ENCODE results near the gene RUNX1. TPM values are rescaled to one million over a fixed set of nuclear protein-coding genes. Genes with fewer than 3 reads are reported as not detected.

Gene RUNX1
- total and polyA plus RNA-seq, 4 donors: 23.3 to 100 (median 33.4) TPM

DNA sequence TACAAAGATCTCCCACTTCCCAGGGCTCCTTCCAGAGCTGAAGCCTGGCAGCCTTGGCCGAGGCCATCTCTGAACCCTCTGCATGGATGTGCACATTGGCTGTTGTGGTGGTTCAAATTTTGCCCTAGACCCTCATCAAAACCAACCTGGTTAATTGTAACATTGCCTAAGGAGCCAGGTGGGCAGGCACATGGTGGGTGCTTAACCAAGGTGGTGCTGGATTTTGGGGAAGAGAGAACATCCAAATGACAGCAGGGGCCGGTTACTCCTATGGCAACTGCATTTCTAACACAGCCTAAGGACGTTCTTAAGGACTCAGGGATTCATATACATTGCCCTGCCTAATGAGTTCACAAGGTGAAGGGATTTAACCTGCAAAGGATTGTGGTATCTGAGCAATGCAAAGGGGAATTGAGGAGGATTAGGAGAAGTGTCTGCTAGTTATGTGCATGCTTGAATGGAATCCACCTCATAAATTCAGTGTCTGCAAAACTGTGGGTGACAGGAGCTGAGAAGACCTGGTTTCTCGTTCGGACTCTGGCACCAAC, 10.3 kb downstream of the RUNX1 start:
- no peak overlapping the region for H3K9ac ChIP-seq (ENCODE audit: insufficient read depth in 1 of 2, low read length in 2 of 2)
- no peaks in the 10 kb centered on the region for H3K36me3 ChIP-seq (ENCODE audit: control insufficient read depth in 4 of 4, insufficient read depth in 4 of 4, low read length in 4 of 4)
- no peak overlapping the region for H3K4me3 ChIP-seq
- peaks cover 0 to 3% (median 0%) of the 10 kb centered on the region in 5 donors for H3K4me1 ChIP-seq (ENCODE audit: control insufficient read depth in 5 of 5, insufficient read depth in 5 of 5, low read length in 5 of 5)
- ATAC-seq (ENCODE audit: insufficient read depth, low FRiP score) (no peak), DNase-seq (no peak)
- no peak overlapping the region for H3K27ac ChIP-seq (ENCODE audit: low read depth in 1 of 2, low read length in 1 of 2)
- WGBS, 2 donors: 87 to 92% methylated on average over 5 of the region's 5 CpGs
- no peaks in the 10 kb centered on the region for H3K27me3 ChIP-seq (ENCODE audit: control insufficient read depth in 3 of 3, insufficient read depth in 3 of 3, low read length in 2 of 3)
- no peaks in the 10 kb centered on the region for H3K9me3 ChIP-seq (ENCODE audit: control insufficient read depth in 4 of 4, insufficient read depth in 3 of 4, low read length in 3 of 4)
- TF ChIP-seq CTCF (IDR thresholded peaks at IDR 0.05; ENCODE audit: control extremely low read depth, extremely low read depth): no peak

DNA sequence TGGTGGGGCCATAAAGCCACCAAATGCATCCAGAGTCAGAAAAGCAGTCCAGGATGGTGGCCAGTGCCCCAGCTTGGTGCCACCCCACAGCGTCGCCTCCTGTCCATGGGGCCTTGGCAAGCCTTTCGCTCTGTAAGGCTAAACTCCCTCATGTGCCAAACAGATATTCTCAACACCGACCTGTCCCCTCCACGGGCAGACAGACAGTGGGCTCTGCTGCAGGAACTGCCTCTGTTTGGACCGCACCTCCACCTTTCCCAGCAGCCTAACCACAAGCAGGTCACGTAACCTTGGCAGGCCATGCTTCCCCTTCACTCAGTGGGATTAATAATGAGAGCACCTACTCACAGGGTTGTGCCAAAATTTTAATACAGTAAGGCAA, 11.7 kb downstream of the RUNX1 start:
- DNase-seq (no peak), ATAC-seq (ENCODE audit: insufficient read depth, low FRiP score) (no peak)
- Histone ChIP-seq H3K9ac (ENCODE audit: insufficient read depth in 1 of 2, low read length in 2 of 2) (no peak overlapping the region), H3K27ac (ENCODE audit: low read depth in 1 of 2, low read length in 1 of 2) (no peak overlapping the region), H3K4me3 (no peak overlapping the region), H3K27me3 (ENCODE audit: control insufficient read depth in 3 of 3, insufficient read depth in 3 of 3, low read length in 2 of 3) (no peaks in the 10 kb centered on the region), H3K4me1 (ENCODE audit: control insufficient read depth in 5 of 5, insufficient read depth in 5 of 5, low read length in 5 of 5) (peaks cover 0 to 3% (median 0%) of the 10 kb centered on the region in 5 donors), H3K36me3 (ENCODE audit: control insufficient read depth in 4 of 4, insufficient read depth in 4 of 4, low read length in 4 of 4) (no peaks in the 10 kb centered on the region), H3K9me3 (ENCODE audit: control insufficient read depth in 4 of 4, insufficient read depth in 3 of 4, low read length in 3 of 4) (peaks cover 0 to 2% (median 0%) of the 10 kb centered on the region in 4 donors)
- WGBS, 2 donors: 84 to 91% methylated on average over 7 of the region's 7 CpGs
- TF ChIP-seq CTCF (IDR thresholded peaks at IDR 0.05; ENCODE audit: control extremely low read depth, extremely low read depth): no peak

DNA sequence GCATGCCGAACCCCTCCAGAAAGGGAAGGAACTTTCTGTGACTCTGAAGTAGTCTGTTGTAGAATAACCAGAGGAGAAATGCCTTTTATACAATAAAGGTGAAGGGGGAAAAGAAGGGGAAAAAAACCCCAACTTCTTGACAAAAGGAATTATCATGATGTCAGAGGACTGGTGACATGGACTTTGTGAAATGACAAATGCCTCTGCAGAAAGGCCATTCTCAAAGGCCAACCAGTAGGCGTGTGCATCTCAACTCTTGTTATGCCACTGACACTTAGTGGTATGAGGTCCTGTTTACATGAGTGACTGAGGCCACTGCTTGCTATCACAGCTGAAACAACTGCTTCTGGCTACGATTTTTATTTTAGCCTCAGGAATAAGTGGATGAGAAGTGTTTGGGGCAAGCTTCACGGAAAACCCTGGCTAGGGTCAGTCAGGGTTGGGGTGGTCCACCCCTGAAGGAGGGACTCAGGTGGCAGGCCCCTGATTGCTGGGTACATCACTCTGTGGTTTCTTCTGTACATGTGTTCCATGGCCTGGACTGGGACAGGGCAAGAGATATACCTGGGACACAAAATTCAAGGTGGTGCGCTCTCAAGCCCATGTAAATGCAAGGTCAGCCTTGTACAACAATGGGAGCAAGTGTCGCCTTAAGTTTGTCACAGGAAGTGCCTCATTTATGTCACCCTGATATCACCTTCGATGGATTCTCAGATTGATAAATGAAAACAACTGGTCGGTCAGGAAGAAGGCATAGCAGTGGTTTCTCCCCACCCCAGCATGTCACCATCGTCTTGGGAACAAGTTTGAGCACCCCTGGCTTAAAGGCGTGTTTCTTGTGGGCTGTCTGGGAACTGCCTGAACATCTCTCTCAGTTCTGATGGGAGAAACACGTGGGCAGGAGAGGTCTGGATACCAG, 12.4 kb downstream of the RUNX1 start:
- no peak for TF ChIP-seq CTCF (IDR thresholded peaks at IDR 0.05; ENCODE audit: control extremely low read depth, extremely low read depth)
- H3K4me3 ChIP-seq: no peak overlapping the region
- DNase-seq (no peak), ATAC-seq (ENCODE audit: insufficient read depth, low FRiP score) (no peak)
- H3K9ac ChIP-seq (ENCODE audit: insufficient read depth in 1 of 2, low read length in 2 of 2): no peak overlapping the region
- H3K27ac ChIP-seq (ENCODE audit: low read depth in 1 of 2, low read length in 1 of 2): no peak overlapping the region
- peaks cover 0 to 2% (median 0%) of the 10 kb centered on the region in 4 donors for H3K9me3 ChIP-seq (ENCODE audit: control insufficient read depth in 4 of 4, insufficient read depth in 3 of 4, low read length in 3 of 4)
- no peaks in the 10 kb centered on the region for H3K36me3 ChIP-seq (ENCODE audit: control insufficient read depth in 4 of 4, insufficient read depth in 4 of 4, low read length in 4 of 4)
- peaks cover 0 to 3% (median 0%) of the 10 kb centered on the region in 5 donors for H3K4me1 ChIP-seq (ENCODE audit: control insufficient read depth in 5 of 5, insufficient read depth in 5 of 5, low read length in 5 of 5)
- WGBS, 2 donors: 68 to 72% methylated on average over 11 of the region's 11 CpGs
- H3K27me3 ChIP-seq (ENCODE audit: control insufficient read depth in 3 of 3, insufficient read depth in 3 of 3, low read length in 2 of 3): no peaks in the 10 kb centered on the region

Data from lung (tissue), 12 donors.